Mucosa of gallbladder (tissue), 1 donor: ENCODE data around the gene TEF. TPM values are rescaled to one million over a fixed set of nuclear protein-coding genes. Genes with fewer than 3 reads are reported as not detected.

ENCODE experiments used
- DNase-seq: peaks from one replicate; pipeline ENCODE4 v3.0.0-alpha.2; 2020; ENCODE audit warnings: low spot score
- total RNA-seq: library from RNA; stranded (reverse); gene quantifications from one replicate; pipeline ENCODE4 v1.2.1, GENCODE V29; 2021
- donor health status: DM: no; HTN: no; CAD: no.

The TEF gene
- total RNA-seq, 1 donor from 2014 or later, result 28.4 TPM

DNA sequence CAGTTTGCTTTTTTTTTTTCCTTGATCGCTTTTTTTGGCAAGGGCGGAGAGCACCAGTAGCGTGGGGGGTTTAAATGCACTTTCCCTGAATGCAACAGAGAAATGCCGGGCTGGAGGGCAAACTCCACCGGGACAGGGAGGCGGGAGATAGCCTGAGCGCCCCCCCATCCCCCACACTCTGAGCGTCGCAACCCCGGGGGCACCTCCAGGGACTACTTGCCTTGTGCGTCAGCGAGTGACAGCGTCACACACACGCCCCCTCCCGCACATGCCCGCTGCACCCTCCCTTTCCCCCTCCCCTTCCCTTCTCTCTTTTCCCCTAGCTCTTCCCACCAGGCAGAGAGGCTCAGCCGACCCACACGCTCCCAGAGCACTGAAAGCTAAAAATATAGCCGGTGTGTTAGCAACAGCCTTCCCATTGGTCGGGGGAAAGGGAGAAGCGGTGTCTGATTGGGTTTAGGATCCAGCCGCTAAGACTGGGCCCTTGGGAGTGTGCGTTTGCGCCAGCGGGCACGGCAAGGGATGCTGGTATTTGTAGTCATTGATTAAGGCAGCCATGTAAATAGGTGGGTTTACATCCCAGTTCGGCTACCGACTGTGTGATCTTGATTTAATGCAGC is 66.6 kb downstream of the TEF start:
- peak; percentile 98 for DNase-seq

Other genes with a start within 250 kb of the TEF start
- gene L3MBTL2, start 176.6 kb upstream of the TEF start, total RNA-seq, result 28.3 TPM
- gene CHADL, start 141.0 kb upstream of the TEF start, total RNA-seq, result 5.4 TPM
- gene RANGAP1, start 95.8 kb upstream of the TEF start, total RNA-seq, result 85.6 TPM
- gene ZC3H7B, start 80.4 kb upstream of the TEF start, total RNA-seq, result 80.3 TPM
- 131 TPM for gene TOB2, start 64.9 kb downstream of the TEF start, total RNA-seq
- 29.1 TPM for gene PHF5A, start 86.8 kb downstream of the TEF start, total RNA-seq
- gene ACO2, start 87.2 kb downstream of the TEF start, total RNA-seq, result 172 TPM
- gene POLR3H, start 162.5 kb downstream of the TEF start, total RNA-seq, result 26.0 TPM
- gene CSDC2, start 179.1 kb downstream of the TEF start, total RNA-seq, result 3.7 TPM
- 80.4 TPM for gene PMM1, start 207.9 kb downstream of the TEF start, total RNA-seq
- gene DESI1, start 239.1 kb downstream of the TEF start, total RNA-seq, result 39.4 TPM
- gene XRCC6, start 239.4 kb downstream of the TEF start, total RNA-seq, result 170 TPM